HG02588 (cell line): Measurements from ENCODE around the gene XKR7.
"Not testable (repeated sequence)": the region's sequence is repeated elsewhere in the genome, so short reads cannot be mapped to it uniquely, and the experiment has no call there.

Experiments
- ATAC-seq: cut with Tn5 transposase; IDR thresholded peaks from one replicate; pipeline ENCODE4 v1.9.1; 2021; ENCODE audit warnings: mild to moderate bottlenecking, moderate library complexity; ENCODE audit not compliant: unreplicated experiment

XKR7 gene

GRCh38 chr20:32010666-32011065 is 42.7 kb downstream of the XKR7 start:
- no peak for ATAC-seq

DNA sequence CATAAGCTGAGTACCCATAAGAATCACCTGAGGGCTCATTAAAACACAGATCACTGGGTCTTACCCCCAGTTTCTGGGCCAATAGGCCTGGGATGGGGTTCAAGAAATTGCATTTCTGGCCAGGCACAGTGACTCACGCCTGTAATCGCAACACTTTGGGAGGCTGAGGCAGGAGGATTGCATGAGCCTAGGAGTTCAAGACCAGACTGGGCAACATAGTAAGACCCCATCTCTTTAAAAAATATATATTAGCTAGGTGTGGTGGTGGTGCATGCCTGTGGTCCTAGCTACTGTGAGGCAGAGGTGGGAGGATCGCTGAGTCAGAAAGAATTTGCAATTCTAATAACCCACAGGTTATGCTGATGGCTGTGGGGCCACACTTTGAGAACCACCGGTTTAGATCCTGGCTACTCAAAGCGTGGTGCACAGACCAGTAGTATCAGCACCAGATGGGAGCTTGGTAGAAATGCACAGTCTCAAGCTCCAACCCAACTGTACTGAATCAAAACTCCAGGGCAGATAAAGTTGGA is 44.3 kb downstream of the XKR7 start:
- no peak for ATAC-seq

DNA sequence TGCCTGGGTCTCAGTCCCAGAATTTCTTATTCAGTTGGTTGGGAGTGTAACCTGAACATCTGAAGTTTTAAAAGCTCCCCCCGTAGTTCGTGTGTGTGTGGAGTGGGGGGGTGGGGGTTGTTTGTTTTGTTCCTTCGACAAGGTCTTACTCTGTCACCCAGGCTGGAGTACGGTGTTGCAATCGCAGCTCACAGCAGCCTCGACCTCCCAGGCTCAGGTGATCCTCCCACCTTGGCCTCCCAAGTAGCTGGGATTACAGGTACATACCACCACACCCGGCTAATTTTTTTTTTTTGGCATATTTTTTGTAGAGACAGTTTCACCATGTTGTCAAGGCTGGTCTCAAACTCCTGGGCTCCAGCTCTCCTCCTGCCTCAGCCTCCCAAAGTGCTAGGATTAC is 45.4 kb downstream of the XKR7 start:
- ATAC-seq: no peak

- ATAC-seq: no peak
These were observed 49.8 kb downstream of the XKR7 start for GRCh38 chr20:32017711-32018251.

- peak; percentile 39 for ATAC-seq
These were observed 50.6 kb downstream of the XKR7 start for GRCh38 chr20:32018269-32019155.

DNA sequence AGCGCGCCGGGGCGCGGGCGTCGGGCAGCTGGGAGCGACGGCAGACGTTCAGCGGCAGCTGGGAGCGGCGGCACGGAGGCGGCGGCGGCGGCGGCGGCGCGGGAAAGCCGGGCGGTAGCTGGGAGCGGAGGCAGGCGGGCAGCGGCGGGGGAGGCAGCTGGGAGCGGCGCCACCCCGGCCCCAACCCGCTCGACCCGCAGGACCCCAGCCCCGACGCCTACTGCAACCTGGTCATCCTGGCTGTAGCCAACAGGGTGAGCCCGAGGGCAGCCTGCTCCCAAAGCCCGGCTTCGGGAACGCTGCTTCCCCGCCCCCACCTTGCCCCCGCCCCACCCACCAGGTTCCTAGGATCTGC is 51.2 kb downstream of the XKR7 start:
- no peak for ATAC-seq

GRCh38 chr20:32019563-32020463 is 51.9 kb downstream of the XKR7 start:
- ATAC-seq: no peak

- no peak for ATAC-seq
These were observed 53.1 kb downstream of the XKR7 start for GRCh38 chr20:32021091-32021490.

GRCh38 chr20:32024683-32025295 is 56.8 kb downstream of the XKR7 start:
- ATAC-seq: no peak

- no peak for ATAC-seq
These were observed 59.7 kb downstream of the XKR7 start for GRCh38 chr20:32027643-32028042.

- no peak for ATAC-seq
These were observed 60.9 kb downstream of the XKR7 start for GRCh38 chr20:32028647-32029372.

GRCh38 chr20:32029561-32029960 is 61.6 kb downstream of the XKR7 start:
- ATAC-seq: no peak

DNA sequence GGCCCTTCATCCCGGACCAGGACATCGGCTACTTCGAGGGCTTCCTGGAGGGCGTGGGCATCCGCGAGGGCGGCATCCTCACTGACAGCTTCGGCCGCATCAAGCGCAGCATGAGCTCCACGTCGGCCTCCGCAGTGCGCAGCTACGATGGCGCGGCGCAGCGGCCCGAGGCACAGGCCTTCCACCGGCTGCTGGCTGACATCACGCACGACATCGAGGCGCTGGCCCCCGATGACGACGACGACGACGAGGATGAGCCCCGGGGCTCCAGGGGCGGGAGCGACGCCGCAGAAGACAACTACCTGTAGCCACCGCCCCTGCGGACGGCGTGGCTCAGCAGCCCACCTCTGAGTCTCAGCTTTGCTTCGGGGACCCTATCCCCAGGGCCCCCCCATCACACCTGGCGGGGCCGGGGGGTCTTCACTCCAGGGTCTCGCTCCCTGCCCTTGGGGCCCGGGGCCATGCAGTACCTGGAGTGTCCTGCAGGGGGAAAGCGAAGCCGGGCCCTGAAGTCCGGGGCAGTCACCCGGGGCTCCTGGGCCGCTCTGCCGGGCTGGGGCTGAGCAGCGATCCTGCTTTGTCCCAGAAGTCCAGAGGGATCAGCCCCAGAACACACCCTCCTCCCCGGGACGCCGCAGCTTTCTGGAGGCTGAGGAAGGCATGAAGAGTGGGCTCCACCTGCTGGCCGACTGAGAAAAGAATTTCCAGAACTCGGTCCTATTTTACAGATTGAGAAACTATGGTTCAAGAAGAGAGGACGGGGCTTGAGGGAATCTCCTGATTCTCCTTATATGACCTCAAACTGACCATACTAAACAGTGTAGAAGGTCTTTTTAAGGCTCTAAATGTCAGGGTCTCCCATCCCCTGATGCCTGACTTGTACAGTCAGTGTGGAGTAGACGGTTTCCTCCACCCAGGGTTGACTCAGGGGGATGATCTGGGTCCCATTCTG is 63.3 kb downstream of the XKR7 start:
- no peak for ATAC-seq

- ATAC-seq: no peak
These were observed 65.4 kb downstream of the XKR7 start for GRCh38 chr20:32033316-32033715.

- ATAC-seq: not testable (repeated sequence)
These were observed 65.8 kb downstream of the XKR7 start for GRCh38 chr20:32033721-32034120.

GRCh38 chr20:32034581-32035425 is 66.9 kb downstream of the XKR7 start:
- ATAC-seq: no peak

- no peak for ATAC-seq
These were observed 67.5 kb downstream of the XKR7 start for GRCh38 chr20:32035426-32035779.

DNA sequence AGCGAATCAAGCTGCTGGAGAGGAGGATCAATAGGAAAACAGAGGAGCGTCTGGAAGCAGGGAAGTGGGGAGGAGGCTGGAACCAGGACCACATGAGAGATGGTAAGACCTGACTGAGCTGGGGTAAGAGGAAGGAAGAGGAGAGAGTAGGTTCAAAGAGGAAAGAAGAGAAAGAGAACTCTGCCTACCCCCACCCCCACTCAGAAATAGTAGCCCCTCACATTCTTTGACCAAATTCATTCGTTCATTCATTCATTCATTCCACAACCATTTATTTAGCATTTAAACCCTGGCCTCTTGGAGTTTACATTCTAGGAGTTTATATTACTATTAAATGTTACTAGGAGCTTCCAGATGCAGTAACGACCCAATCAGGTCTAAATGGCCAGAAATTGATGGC is 68.3 kb downstream of the XKR7 start:
- no peak for ATAC-seq
